NCI-H1092 treated with DMSO at 0.1 percent for 48 hours (cell line): Measurements from ENCODE around the gene TTLL3.

Experiments used
- DNase-seq: peaks from one replicate; lab custom pipeline; 2025; lab: John Stamatoyannopoulos, UW

The TTLL3 gene

GRCh38 chr3:9807981-9808344 lies 2.1 kb upstream of the TTLL3 start:
- DNase-seq = no peak

- DNase-seq = no peak
Measured at GRCh38 chr3:9808345-9809037, 1.6 kb upstream of the TTLL3 start.

GRCh38 chr3:9809239-9809614 lies 835 bp upstream of the TTLL3 start:
- no peak for DNase-seq

GRCh38 chr3:9810433-9810770 lies 340 bp downstream of the TTLL3 start:
- no peak for DNase-seq

- no peak for DNase-seq
Measured at GRCh38 chr3:9810846-9811245, 784 bp downstream of the TTLL3 start.

GRCh38 chr3:9812870-9813483 lies 2.9 kb downstream of the TTLL3 start:
- no peak for DNase-seq

- no peak for DNase-seq
Measured at GRCh38 chr3:9815986-9816385, 5.9 kb downstream of the TTLL3 start.

- no peak for DNase-seq
Measured at GRCh38 chr3:9817436-9817835, 7.4 kb downstream of the TTLL3 start.

- no peak for DNase-seq
Measured at GRCh38 chr3:9818666-9819335, 8.7 kb downstream of the TTLL3 start.

- DNase-seq = no peak
Measured at GRCh38 chr3:9820543-9820942, 10.5 kb downstream of the TTLL3 start.

- DNase-seq = no peak
Measured at GRCh38 chr3:9820946-9821345, 10.9 kb downstream of the TTLL3 start.

GRCh38 chr3:9825451-9826040 lies 15.5 kb downstream of the TTLL3 start:
- DNase-seq = no peak

- DNase-seq = peak; percentile 0
Measured at GRCh38 chr3:9826815-9827573, 16.9 kb downstream of the TTLL3 start.

GRCh38 chr3:9828801-9829755 lies 19.0 kb downstream of the TTLL3 start:
- no peak for DNase-seq

GRCh38 chr3:9831253-9831652 lies 21.2 kb downstream of the TTLL3 start:
- no peak for DNase-seq

- no peak for DNase-seq
Measured at GRCh38 chr3:9833078-9833477, 23.0 kb downstream of the TTLL3 start.

GRCh38 chr3:9834520-9835380 lies 24.7 kb downstream of the TTLL3 start:
- no peak for DNase-seq

- DNase-seq = no peak
Measured at GRCh38 chr3:9837701-9838582, 27.9 kb downstream of the TTLL3 start.

- no peak for DNase-seq
Measured at GRCh38 chr3:9838856-9839255, 28.8 kb downstream of the TTLL3 start.
